C4-2B (cell line): Measurements from ENCODE around the gene ZNF670.
"Not testable (repeated sequence)": the region's sequence is repeated elsewhere in the genome, so short reads cannot be mapped to it uniquely, and the experiment has no call there.

Source experiments
- H3K27ac ChIP-seq: fragments of 450-650 bp; 2 replicates; pipeline ENCODE4 v1.5.1; 2017
- CTCF ChIP-seq: fragments of 450-650 bp; conservative IDR thresholded peaks from 2 replicates; pipeline ENCODE4 v1.5.1; 2017; ENCODE audit warnings: mild to moderate bottlenecking
- ZFX ChIP-seq: fragments of 450-650 bp; IDR thresholded peaks from 2 replicates; pipeline ENCODE4 v1.6.1; 2017

The ZNF670 gene

GRCh38 chr1:247056071-247056470, 22.5 kb downstream of the ZNF670 start:
- no peak for TF ChIP-seq ZFX
- no peak for TF ChIP-seq CTCF
- H3K27ac ChIP-seq, result no peak overlapping the region

GRCh38 chr1:247054992-247055415, 23.6 kb downstream of the ZNF670 start:
- TF ChIP-seq ZFX (no peak), CTCF (no peak)
- no peak overlapping the region for H3K27ac ChIP-seq

- H3K27ac ChIP-seq, result no peak overlapping the region
- TF ChIP-seq CTCF, result no peak
- no peak for TF ChIP-seq ZFX
Measured at GRCh38 chr1:247047702-247048101, 30.9 kb downstream of the ZNF670 start.

- TF ChIP-seq CTCF (no peak), ZFX (no peak)
- no peak overlapping the region for H3K27ac ChIP-seq
Measured at GRCh38 chr1:247047260-247047659, 31.4 kb downstream of the ZNF670 start.

- TF ChIP-seq CTCF (no peak), ZFX (no peak)
- H3K27ac ChIP-seq, result no peak overlapping the region
Measured at GRCh38 chr1:247043406-247043805, 35.2 kb downstream of the ZNF670 start.

GRCh38 chr1:247037511-247038320, 40.9 kb downstream of the ZNF670 start:
- H3K27ac ChIP-seq, result no peak overlapping the region
- TF ChIP-seq CTCF (no peak), ZFX (no peak)

- H3K27ac ChIP-seq, result not testable (repeated sequence)
Measured at GRCh38 chr1:247032306-247032705, 46.3 kb downstream of the ZNF670 start.
